ENCODE measurements around the gene PRDM16. TPM values are rescaled to one million over a fixed set of nuclear protein-coding genes. Genes with fewer than 3 reads are reported as not detected.

PRDM16 gene
- total and polyA plus RNA-seq, 4 donors = 5.0 to 80.7 (median 41.5) TPM

DNA sequence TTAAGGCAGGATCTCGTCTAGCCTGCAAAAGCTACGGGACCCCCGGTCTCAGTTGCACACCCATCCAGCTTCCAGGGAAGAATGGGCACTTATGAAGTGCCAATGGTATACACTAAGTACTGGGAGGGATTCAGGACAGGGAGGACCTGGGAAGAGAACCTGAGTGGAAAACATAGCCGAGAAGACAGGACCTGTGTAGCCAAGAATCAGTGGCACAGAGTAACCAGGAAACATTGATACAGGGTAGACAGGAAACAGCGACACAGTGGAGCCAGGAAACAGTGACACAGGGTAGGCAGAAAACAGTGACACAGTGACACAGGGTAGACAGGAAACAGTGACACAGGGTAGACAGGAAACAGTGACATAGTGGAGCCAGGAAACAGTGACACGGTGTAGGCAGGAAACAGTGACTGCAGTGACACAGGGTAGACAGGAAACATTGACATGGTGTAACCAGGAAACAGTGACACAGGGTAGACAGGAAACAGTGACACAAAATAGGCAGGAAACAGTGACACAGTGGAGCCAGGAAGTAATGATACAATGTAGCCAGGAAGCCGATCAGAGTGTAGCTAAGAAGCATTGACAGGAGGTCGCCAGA is 247.4 kb downstream of the PRDM16 start:
- H3K27ac ChIP-seq (ENCODE audit: low read depth in 1 of 2, low read length in 2 of 2) = peak overlapping the region in 1 of 2 donors; percentile 33
- no peak overlapping the region for H3K4me3 ChIP-seq (ENCODE audit: low read length in 2 of 2)
- DNase-seq (no peak), ATAC-seq (ENCODE audit: low FRiP score) (no peak)
- no peaks in the 10 kb centered on the region for H3K9me3 ChIP-seq (ENCODE audit: control insufficient read depth, low read length)
- H3K27me3 ChIP-seq (ENCODE audit: control insufficient read depth in 1 of 2, insufficient read depth in 2 of 2, low read length in 1 of 2) = no peaks in the 10 kb centered on the region
- no peaks in the 10 kb centered on the region for H3K36me3 ChIP-seq (ENCODE audit: control insufficient read depth in 1 of 2, insufficient read depth in 2 of 2, low read length in 1 of 2)
- intact Hi-C loops (cut with DNase I) = loop anchor here in 1 of 2 donors (5.0 kb wide), 1 partner anchor 39 kb away; no protein-coding TSS in a partner anchor
- 74 to 80% methylated on average over 8 of the region's 8 CpGs for WGBS, 2 donors
- H3K4me1 ChIP-seq (ENCODE audit: control insufficient read depth in 1 of 2, insufficient read depth in 2 of 2, low read length in 2 of 2) = no peaks in the 10 kb centered on the region

DNA sequence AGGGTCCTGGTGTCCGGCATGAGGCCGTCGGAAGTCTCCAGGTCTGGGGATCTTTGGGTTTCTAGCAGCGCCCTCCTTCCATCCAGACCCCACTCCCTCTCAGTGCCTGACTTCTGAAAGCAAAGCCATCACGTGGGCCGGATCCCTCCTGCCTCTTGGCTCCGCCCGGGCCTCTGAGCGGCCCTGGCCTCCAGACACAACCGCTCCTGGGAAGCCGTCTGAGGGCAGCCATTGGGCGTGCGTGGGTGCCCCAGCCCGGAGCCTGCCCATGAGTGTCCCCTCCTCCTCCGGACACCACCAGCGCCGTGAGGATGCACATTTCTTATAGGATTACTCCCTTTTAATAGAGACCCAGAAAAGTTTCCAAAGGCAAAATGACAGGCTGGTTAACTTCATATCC is 248.5 kb downstream of the PRDM16 start:
- Histone ChIP-seq H3K27ac (ENCODE audit: low read depth in 1 of 2, low read length in 2 of 2) (no peak overlapping the region), H3K9me3 (ENCODE audit: control insufficient read depth, low read length) (no peaks in the 10 kb centered on the region), H3K4me1 (ENCODE audit: control insufficient read depth in 1 of 2, insufficient read depth in 2 of 2, low read length in 2 of 2) (no peaks in the 10 kb centered on the region), H3K36me3 (ENCODE audit: control insufficient read depth in 1 of 2, insufficient read depth in 2 of 2, low read length in 1 of 2) (no peaks in the 10 kb centered on the region), H3K27me3 (ENCODE audit: control insufficient read depth in 1 of 2, insufficient read depth in 2 of 2, low read length in 1 of 2) (no peaks in the 10 kb centered on the region), H3K4me3 (ENCODE audit: low read length in 2 of 2) (no peak overlapping the region)
- intact Hi-C loops (cut with DNase I) = loop anchor here in 1 of 2 donors (5.0 kb wide), 1 partner anchor 40 kb away; no protein-coding TSS in a partner anchor
- no peak for DNase-seq
- no peak for ATAC-seq (ENCODE audit: low FRiP score)
- 88 to 92% methylated on average over 15 to 17 of the region's 17 CpGs for WGBS, 2 donors

DNA sequence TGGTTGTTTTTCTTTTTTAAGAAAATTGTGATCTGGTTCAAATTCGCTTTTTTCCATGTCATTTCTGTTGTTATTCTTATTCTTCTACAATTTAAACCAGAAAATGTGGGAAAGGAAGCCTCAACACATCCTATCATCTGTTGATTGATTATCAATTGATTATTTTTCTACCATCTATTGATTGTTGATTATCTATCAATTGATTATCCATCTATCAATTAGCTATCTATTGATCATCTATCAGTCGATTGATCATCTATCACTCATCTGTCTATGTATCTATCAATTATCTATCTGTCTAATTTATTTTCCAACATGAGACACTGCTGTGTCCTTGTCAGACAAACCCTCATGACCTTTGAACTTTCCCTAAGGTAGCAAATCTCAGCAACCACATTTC is 249.3 kb downstream of the PRDM16 start:
- H3K27me3 ChIP-seq (ENCODE audit: control insufficient read depth in 1 of 2, insufficient read depth in 2 of 2, low read length in 1 of 2) = no peaks in the 10 kb centered on the region
- H3K27ac ChIP-seq (ENCODE audit: low read depth in 1 of 2, low read length in 2 of 2) = no peak overlapping the region
- H3K36me3 ChIP-seq (ENCODE audit: control insufficient read depth in 1 of 2, insufficient read depth in 2 of 2, low read length in 1 of 2) = no peaks in the 10 kb centered on the region
- ATAC-seq (ENCODE audit: low FRiP score) (no peak), DNase-seq (no peak)
- no peaks in the 10 kb centered on the region for H3K9me3 ChIP-seq (ENCODE audit: control insufficient read depth, low read length)
- H3K4me1 ChIP-seq (ENCODE audit: control insufficient read depth in 1 of 2, insufficient read depth in 2 of 2, low read length in 2 of 2) = no peaks in the 10 kb centered on the region
- WGBS, 2 donors = 85 to 91% methylated on average over 2 of the region's 2 CpGs
- H3K4me3 ChIP-seq (ENCODE audit: low read length in 2 of 2) = no peak overlapping the region
- intact Hi-C loops (cut with DNase I) = loop anchor here in 1 of 2 donors (5.0 kb wide), 1 partner anchor 41 kb away; no protein-coding TSS in a partner anchor

DNA sequence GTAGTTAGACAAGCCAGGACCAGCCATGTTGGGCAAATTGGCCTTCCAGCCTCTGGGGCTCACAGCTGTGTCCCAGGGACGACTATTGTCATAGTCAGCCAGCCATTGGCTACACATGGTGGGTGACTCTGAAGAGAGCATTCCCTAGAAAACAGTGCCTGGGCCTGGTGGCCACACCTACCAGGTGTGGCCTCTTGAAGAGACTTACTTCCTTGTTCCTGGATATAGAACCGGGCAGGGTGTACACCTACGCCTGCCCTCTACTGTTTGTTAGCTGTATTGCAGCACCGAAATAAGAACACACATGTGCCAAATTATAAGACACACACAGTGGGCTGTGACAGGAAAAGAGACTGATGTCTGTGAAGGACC is 250.9 kb downstream of the PRDM16 start:
- no peaks in the 10 kb centered on the region for H3K36me3 ChIP-seq (ENCODE audit: control insufficient read depth in 1 of 2, insufficient read depth in 2 of 2, low read length in 1 of 2)
- H3K4me1 ChIP-seq (ENCODE audit: control insufficient read depth in 1 of 2, insufficient read depth in 2 of 2, low read length in 2 of 2) = no peaks in the 10 kb centered on the region
- WGBS, 2 donors = 45 to 51% methylated on average over 4 of the region's 4 CpGs
- peak overlapping the region in 1 of 2 donors; percentile 43 for H3K27ac ChIP-seq (ENCODE audit: low read depth in 1 of 2, low read length in 2 of 2)
- no peak for ATAC-seq (ENCODE audit: low FRiP score)
- no peaks in the 10 kb centered on the region for H3K9me3 ChIP-seq (ENCODE audit: control insufficient read depth, low read length)
- intact Hi-C loops (cut with DNase I) = loop anchor here in 1 of 2 donors (5.0 kb wide), 1 partner anchor 43 kb away; no protein-coding TSS in a partner anchor
- DNase-seq = no peak
- H3K27me3 ChIP-seq (ENCODE audit: control insufficient read depth in 1 of 2, insufficient read depth in 2 of 2, low read length in 1 of 2) = no peaks in the 10 kb centered on the region
- H3K4me3 ChIP-seq (ENCODE audit: low read length in 2 of 2) = no peak overlapping the region

DNA sequence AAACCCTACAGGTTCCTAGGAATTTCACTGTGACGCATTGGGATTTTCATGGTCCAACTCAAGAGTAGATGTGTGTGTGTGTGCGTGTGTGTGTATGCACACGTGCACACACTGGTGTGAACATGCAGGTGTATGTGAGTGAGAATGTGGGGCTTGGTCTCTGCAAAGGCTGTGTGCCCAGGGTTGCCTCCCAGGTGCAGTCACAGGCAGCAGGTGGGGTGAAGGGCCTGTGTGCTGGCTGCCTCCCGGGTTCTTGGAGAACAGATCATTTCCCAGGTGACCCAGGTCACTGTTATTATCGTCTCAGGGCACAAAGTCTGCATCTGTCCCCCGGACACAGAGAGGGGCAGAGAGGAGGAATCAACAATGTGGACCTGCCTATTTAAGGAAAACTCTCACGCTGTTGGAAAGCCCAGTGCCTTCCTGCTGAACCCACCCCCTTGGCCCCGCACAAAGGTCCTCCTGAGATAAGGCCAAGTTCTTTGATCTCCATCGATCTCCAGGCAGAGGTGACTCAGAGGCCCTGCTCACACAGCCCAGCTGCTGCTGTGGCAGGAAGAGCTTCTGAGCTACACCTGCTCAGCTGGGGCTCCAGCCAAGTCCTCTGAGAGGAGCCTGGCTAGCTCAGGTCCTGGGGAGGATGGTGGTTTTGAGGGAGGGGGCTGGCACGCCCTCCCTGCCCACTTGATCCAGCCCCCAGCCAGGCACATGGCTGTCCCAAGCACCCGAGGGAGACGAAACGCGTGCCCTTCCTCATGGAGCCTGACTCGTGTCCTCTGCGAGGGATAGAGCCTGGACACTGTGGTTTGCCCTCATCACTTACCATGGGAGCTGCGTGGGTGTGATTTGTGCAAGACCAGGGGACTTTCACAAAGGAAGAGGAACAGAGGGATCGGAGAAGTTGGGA is 251.5 kb downstream of the PRDM16 start:
- DNase-seq (peak in 1 of 2 donors; percentile 47), ATAC-seq (ENCODE audit: low FRiP score) (no peak)
- H3K36me3 ChIP-seq (ENCODE audit: control insufficient read depth in 1 of 2, insufficient read depth in 2 of 2, low read length in 1 of 2) = no peaks in the 10 kb centered on the region
- WGBS, 2 donors = 43 to 51% methylated on average over 18 of the region's 18 CpGs
- H3K9me3 ChIP-seq (ENCODE audit: control insufficient read depth, low read length) = no peaks in the 10 kb centered on the region
- no peaks in the 10 kb centered on the region for H3K4me1 ChIP-seq (ENCODE audit: control insufficient read depth in 1 of 2, insufficient read depth in 2 of 2, low read length in 2 of 2)
- intact Hi-C loops (cut with DNase I) = no loop called here
- H3K4me3 ChIP-seq (ENCODE audit: low read length in 2 of 2) = no peak overlapping the region
- H3K27ac ChIP-seq (ENCODE audit: low read depth in 1 of 2, low read length in 2 of 2) = no peak overlapping the region
- H3K27me3 ChIP-seq (ENCODE audit: control insufficient read depth in 1 of 2, insufficient read depth in 2 of 2, low read length in 1 of 2) = no peaks in the 10 kb centered on the region

DNA sequence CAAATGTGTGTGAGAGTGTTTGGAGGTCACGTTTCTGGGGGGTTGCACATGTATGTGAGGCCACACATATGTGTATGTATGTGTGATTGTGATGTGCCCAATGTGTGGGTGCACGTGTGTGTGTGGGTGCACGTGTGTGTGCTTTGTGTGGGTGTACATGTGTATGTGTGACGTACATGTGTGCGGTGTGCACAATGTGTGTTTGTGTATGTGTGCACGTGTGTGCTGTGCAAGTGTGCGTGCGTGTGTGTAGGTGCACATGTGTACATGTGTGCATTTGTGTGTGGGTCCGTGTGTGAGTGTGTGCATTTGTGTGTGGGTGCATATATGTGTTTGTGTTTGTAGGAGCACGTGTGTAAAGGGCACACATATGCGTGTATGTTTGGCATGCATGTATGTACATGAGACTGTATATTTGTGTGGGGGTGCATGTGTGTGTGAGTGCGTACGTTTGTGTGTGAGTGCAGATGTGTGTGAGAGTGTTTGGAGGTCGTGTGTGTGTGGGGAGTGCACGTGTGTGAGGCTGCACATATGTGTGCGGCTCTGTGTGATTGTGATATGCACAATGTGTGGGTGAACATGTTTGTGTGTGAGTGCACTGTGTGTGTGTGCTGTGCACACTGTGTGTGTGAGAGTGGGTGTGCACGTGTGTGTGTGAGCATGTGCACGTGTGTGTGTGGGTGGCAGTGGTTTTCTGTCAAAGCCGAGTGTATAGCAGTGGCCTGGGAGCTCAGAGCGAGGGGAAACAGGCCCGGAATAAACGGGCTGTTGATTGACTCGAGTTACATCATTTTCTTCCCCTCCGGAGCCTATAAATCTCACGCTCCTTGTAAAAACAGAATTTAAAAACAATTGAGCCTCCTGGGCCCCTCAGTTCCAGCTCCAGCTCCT is 252.8 kb downstream of the PRDM16 start:
- Histone ChIP-seq H3K4me3 (ENCODE audit: low read length in 2 of 2) (no peak overlapping the region), H3K27ac (ENCODE audit: low read depth in 1 of 2, low read length in 2 of 2) (no peak overlapping the region), H3K27me3 (ENCODE audit: control insufficient read depth in 1 of 2, insufficient read depth in 2 of 2, low read length in 1 of 2) (no peaks in the 10 kb centered on the region), H3K36me3 (ENCODE audit: control insufficient read depth in 1 of 2, insufficient read depth in 2 of 2, low read length in 1 of 2) (no peaks in the 10 kb centered on the region), H3K4me1 (ENCODE audit: control insufficient read depth in 1 of 2, insufficient read depth in 2 of 2, low read length in 2 of 2) (no peaks in the 10 kb centered on the region), H3K9me3 (ENCODE audit: control insufficient read depth, low read length) (no peaks in the 10 kb centered on the region)
- ATAC-seq (ENCODE audit: low FRiP score) = no peak
- WGBS, 2 donors = 51 to 55% methylated on average over 25 of the region's 25 CpGs
- intact Hi-C loops (cut with DNase I) = no loop called here
- no peak for DNase-seq

DNA sequence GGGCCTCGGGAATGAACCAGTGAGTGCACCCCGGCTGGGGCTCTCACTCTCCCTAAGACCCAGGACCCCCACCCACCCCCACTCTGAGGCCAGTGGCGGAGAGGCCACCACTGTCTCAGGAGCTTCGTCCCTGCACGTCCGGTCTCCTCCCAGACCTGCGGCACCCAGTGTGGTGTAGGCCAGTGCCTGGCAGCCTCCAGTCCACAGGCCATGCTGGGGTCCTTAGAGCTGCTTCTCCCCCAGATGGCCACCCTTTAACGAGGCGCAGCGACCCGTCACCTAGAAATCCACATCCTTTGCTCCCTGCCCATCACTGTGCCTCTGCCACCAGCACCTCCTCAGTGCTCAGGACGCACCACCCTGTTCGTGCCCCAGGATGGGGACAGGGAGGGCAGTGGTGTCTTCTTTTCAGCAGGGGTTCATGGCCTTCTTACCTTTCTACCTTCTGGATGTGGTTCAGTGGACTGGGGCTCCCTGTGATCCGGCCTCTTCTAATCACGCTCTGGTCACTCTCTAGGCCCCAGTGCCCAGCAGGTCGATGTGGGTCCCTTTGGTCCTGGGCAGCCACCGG is 253.5 kb downstream of the PRDM16 start:
- peak in 1 of 2 donors; percentile 38 for DNase-seq

More for the DNA sequence above, 253.5 kb downstream of the PRDM16 start:
- Histone ChIP-seq H3K4me1 (ENCODE audit: control insufficient read depth in 1 of 2, insufficient read depth in 2 of 2, low read length in 2 of 2) (no peaks in the 10 kb centered on the region), H3K9me3 (ENCODE audit: control insufficient read depth, low read length) (no peaks in the 10 kb centered on the region), H3K36me3 (ENCODE audit: control insufficient read depth in 1 of 2, insufficient read depth in 2 of 2, low read length in 1 of 2) (no peaks in the 10 kb centered on the region), H3K4me3 (ENCODE audit: low read length in 2 of 2) (no peak overlapping the region), H3K27ac (ENCODE audit: low read depth in 1 of 2, low read length in 2 of 2) (no peak overlapping the region), H3K27me3 (ENCODE audit: control insufficient read depth in 1 of 2, insufficient read depth in 2 of 2, low read length in 1 of 2) (no peaks in the 10 kb centered on the region)
- intact Hi-C loops (cut with DNase I) = no loop called here
- no peak for ATAC-seq (ENCODE audit: low FRiP score)
- WGBS, 2 donors = 79 to 80% methylated on average over 17 of the region's 17 CpGs

Data from aorta (tissue), 5 donors.